Colon (tissue), 2 donors: ENCODE measurements around the gene LDLRAD4.
A peak's percentile ranks its signal among the peaks of the same experiment; 100 is the strongest.

ENCODE experiments used
- FAIRE-seq: peaks from 2 replicates; lab custom pipeline; 2012; peaks lifted over from hg19 to GRCh38; lab: Jason Lieb, UNC
- donor health status: control.
- donor health status: control.

LDLRAD4 gene

DNA sequence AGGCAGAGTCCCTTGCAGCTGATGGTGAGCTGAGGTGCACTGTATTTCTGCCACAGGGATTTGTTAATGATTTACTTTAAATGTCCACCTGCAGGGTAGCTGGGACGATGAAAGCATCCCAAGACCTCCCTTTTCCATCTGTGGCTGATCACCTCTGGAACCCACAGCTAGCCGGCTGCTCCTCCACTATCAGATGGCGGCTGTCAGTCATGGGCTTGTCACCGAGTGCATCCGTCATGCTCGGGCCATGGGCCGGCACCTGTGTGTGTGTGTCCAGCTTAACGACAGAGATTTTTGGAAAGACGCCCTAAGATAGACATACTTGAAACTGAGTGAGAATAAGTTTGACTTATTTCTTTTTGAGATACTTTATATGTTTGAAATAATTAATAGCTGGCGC, 272.6 kb downstream of the LDLRAD4 start:
- FAIRE-seq: no peak

- FAIRE-seq: no peak
Observed at GRCh38 chr18:13492314-13492713, 273.8 kb downstream of the LDLRAD4 start.

DNA sequence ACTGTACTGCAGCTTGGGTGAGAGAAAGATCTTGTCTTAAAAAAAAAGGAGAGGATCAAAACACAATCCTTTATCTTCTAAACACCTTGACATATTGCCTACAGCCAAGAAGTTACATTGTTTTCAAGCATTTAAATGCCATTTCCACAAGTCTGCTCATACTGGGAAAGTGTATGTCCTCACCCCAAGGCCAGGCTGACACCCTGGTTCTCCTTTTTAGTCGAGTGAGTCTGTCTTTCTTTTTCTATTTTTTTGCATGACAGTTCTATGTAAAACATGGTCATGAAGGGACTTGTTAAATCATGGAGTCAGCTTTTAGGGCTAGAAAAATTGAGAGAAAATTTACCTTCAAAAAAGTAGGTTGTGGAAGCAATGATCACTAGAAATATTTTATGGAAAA, 274.5 kb downstream of the LDLRAD4 start:
- no peak for FAIRE-seq

DNA sequence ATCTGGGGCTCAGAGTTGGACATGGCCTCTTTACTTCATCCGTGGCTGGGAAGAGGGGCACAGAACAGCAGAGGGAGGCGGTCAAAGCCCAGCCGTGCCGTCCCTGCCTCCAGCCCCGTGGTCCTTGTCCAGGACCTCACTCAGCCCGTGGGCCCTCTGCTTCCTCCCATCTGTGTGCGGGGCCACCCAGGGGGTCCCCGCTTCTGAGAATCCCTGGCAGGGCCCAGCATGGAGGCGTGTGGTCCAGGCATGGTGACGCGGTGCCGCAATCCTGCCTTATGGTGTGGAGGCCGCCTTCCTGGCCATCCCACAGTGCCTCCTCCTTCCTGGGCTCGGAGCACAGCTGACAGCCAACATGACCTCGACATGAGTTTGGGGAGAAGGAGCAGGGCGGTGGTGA, 275.2 kb downstream of the LDLRAD4 start:
- no peak for FAIRE-seq

- FAIRE-seq: no peak
Observed at GRCh38 chr18:13494871-13495445, 276.4 kb downstream of the LDLRAD4 start.

DNA sequence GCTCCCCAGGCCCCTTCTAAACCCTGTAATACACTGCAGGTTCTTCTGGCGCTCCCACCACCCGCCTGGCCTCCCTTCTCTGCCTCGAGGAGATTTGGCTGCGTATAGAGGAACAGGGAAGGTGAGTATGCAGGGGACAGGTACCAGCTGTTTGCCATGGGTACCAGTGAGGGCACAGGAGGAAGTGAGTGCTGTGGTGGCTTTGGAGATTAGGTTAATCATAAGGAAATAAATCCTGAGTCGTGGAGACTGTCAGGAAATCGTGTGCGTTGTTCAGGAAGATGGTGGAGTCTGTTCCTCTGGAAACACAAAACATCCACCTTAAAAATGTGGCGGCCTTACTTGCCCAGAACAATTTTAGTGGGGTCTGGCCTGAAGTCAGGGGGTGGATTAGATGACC, 277.4 kb downstream of the LDLRAD4 start:
- FAIRE-seq: no peak

- no peak for FAIRE-seq
Observed at GRCh38 chr18:13496691-13497281, 278.2 kb downstream of the LDLRAD4 start.

GRCh38 chr18:13499803-13500202, 281.2 kb downstream of the LDLRAD4 start:
- FAIRE-seq: no peak

- no peak for FAIRE-seq
Observed at GRCh38 chr18:13500227-13500865, 281.8 kb downstream of the LDLRAD4 start.

DNA sequence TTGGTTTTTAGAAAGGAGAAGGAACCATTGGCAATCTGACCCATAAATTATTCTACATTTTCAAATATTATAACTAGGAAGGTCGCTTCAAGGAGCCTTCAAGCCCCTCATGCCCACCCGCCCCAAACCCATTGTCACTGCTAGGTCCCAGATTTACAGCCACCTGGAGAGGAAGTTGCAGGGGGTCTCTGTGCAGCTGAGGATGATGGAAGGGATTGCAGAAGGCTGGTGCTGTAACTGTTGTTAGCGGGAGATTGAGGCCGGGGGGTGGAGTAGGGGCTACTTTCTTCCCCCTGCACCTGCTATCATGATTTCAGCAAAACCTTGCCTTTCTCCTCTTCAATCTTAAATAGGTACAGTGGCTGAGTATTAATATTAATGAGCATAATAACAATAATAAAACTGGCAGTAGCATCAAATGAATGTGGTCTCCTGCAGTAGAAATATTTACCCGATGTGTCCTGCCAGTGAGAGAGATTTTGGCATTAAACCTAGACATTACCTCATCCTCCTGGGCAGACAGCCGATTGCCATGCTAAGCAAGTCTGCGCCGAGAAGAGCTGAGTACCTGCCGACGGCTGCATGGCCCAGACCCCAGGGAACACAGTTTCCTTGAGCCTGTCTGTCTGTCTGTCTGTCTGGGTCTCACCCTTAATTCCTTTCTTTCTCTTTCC, 282.4 kb downstream of the LDLRAD4 start:
- no peak for FAIRE-seq

- no peak for FAIRE-seq
Observed at GRCh38 chr18:13501543-13501887, 283.0 kb downstream of the LDLRAD4 start.

DNA sequence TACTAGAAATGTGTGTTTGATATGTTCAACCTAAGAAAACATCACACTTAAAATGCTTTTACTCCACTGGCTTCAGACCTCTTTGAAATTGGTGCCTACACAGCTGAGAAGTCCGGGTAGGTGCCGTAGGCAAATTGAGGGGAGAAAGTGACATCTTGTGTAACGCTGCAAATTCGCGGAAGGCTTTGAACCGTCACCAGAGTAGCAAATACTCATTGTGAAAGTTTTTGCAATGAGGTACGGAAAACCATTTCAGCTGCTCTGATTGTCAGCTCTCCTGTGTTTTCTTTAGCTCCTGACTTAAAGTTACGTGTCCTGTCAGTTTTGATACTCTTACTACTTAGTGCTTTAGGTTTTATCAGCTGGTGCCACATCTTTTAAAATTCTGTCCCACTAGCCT, 283.3 kb downstream of the LDLRAD4 start:
- no peak for FAIRE-seq

DNA sequence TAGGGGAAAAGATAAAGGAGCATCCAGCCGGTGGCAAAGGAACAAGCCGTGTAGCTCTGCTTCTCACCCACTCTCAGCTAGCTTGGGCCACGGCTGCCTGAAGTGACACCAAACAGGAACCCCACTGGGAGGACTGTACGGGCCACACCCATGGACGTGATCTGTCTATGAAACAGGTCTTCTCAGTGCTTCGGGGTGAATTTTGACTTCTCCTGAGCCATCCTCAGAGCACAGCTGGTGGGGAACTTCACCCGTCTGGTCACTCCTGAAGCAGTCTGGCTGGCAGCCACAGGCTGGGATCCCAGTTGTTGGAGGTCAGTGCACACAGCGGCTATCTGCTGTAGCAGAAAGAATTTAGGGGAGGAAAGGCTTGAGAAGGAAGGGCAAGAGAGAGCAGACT, 284.0 kb downstream of the LDLRAD4 start:
- no peak for FAIRE-seq

- peak; percentile 55 for FAIRE-seq
Observed at GRCh38 chr18:13503836-13504235, 285.3 kb downstream of the LDLRAD4 start.

- FAIRE-seq: no peak
Observed at GRCh38 chr18:13505780-13506345, 287.3 kb downstream of the LDLRAD4 start.

DNA sequence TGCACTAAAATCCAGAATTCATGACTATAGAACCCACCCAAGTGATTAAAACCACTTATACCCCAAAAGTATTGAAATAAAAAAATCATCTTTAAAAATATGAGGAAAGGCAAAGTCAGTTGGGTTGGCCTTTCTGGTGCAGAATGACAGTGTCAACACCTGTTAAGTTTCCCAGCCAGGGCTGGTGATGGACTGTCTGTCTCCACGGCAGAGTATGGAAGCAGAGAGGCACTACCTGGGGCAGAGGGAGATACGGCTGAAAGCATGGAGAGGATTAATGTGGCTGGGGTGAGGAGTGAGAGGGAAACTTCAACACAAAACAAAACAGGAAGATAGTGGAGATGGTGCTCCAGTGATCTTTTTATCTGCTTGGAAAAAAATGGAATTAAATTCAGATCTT, 292.0 kb downstream of the LDLRAD4 start:
- no peak for FAIRE-seq

- FAIRE-seq: no peak
Observed at GRCh38 chr18:13511961-13512577, 293.5 kb downstream of the LDLRAD4 start.

DNA sequence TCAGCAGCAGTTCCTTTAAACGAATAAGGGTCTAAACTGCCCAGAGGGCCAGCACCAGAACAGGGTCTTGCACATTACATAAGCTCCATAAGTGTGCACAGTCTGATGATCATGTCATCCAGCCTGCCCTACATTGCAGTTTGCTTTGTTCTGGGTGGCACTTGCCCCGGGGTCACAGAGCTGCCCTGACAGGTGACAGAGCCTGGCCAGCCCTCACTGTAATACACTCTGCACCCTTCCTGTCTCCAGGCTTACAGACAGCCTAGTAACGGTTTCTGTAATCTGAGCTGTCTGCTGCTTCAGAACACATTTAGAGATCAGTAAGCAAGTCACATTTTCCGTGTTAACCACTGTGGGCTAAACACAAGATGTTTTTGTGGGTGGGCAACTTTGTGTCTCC, 294.5 kb downstream of the LDLRAD4 start:
- FAIRE-seq: no peak

DNA sequence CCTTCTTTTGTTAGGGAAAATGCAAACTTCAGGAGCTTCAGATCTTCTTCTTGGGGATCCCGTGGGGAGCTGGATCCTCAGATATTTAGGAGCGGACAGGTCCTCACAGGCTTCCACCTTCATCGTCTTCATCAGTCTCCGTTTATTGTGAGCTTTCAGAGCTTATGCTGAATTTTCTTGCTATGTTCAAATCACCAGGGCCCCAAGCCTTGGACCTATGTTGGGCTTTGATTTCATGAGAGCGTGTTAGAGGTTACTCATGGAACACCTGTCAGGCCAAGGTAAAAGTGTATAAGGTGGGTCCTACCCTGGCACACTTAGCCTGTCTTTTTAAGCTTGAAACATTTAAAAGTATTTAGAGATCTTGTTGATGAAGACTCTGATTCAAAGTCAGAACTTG, 294.9 kb downstream of the LDLRAD4 start:
- no peak for FAIRE-seq

- FAIRE-seq: no peak
Observed at GRCh38 chr18:13514558-13514957, 296.0 kb downstream of the LDLRAD4 start.

- FAIRE-seq: no peak
Observed at GRCh38 chr18:13516855-13517254, 298.3 kb downstream of the LDLRAD4 start.

GRCh38 chr18:13517369-13517768, 298.8 kb downstream of the LDLRAD4 start:
- FAIRE-seq: no peak

GRCh38 chr18:13518382-13518781, 299.8 kb downstream of the LDLRAD4 start:
- FAIRE-seq: no peak
